ENCODE measurements around the gene ABHD10. TPM values are rescaled to one million over a fixed set of nuclear protein-coding genes. Genes with fewer than 3 reads are reported as not detected.

Gene ABHD10
- total RNA-seq, 4 donors from 2014 or later = 40.8 to 54.9 (median 50.6) TPM

DNA sequence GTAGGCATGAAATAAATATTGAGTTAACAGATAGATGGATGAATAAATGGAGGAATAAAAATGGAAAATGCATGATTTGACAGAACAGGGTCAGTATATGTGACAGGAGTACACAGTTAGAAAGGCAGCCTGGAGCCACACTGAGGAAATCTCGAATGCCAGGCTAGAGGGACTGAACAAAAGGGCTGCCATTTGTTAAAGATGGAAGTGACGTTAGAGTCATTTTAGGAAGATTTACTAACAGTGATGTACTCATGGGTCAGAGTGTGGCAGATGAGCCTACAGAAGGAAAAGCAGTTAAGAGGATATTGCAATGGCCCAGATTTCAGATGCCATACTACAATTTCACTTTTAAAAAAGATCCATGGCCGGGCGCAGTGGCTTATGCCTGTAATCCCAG is 48.3 kb downstream of the ABHD10 start:
- no peak for DNase-seq
- Histone ChIP-seq H3K4me1 (no peaks in the 10 kb centered on the region), H3K27ac (no peak overlapping the region), H3K36me3 (no peaks in the 10 kb centered on the region), H3K4me3 (replicated peaks in 1 of 3) (no peak overlapping the region), H3K9me3 (no peaks in the 10 kb centered on the region), H3K27me3 (no peaks in the 10 kb centered on the region)
- TF ChIP-seq, protein P1, sequence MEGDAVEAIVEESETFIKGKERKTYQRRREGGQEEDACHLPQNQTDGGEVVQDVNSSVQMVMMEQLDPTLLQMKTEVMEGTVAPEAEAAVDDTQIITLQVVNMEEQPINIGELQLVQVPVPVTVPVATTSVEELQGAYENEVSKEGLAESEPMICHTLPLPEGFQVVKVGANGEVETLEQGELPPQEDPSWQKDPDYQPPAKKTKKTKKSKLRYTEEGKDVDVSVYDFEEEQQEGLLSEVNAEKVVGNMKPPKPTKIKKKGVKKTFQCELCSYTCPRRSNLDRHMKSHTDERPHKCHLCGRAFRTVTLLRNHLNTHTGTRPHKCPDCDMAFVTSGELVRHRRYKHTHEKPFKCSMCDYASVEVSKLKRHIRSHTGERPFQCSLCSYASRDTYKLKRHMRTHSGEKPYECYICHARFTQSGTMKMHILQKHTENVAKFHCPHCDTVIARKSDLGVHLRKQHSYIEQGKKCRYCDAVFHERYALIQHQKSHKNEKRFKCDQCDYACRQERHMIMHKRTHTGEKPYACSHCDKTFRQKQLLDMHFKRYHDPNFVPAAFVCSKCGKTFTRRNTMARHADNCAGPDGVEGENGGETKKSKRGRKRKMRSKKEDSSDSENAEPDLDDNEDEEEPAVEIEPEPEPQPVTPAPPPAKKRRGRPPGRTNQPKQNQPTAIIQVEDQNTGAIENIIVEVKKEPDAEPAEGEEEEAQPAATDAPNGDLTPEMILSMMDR (IDR thresholded peaks at IDR 0.05) = no peak
- TF ChIP-seq POLR2A (IDR thresholded peaks at IDR 0.05) = no peak
- 94 to 96% methylated on average over 4 of the region's 4 CpGs for WGBS, 2 donors
- intact Hi-C loops (cut with DNase I) = no loop called here

DNA sequence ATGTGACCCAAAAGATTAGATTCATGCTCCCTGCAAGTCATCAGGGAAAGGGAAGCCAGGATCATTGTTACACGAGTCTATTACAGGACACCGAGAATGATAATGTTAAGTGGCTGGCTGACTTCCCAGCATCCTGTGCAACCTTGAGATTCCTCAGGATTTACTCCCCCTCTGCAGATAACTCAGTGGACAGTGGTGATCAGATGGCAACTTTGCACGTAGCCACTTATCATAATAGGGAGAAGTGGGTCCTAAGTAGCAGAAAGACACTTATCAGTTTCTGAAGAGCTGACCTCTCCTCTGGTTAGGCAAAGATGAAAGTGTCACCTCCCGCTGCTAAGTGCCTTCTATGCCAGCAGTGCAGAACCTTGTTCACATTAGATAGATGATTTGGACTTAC is 49.0 kb downstream of the ABHD10 start:
- Histone ChIP-seq H3K27me3 (no peaks in the 10 kb centered on the region), H3K9me3 (no peaks in the 10 kb centered on the region), H3K4me3 (replicated peaks in 1 of 3) (no peak overlapping the region), H3K36me3 (no peaks in the 10 kb centered on the region), H3K4me1 (no peaks in the 10 kb centered on the region), H3K27ac (no peak overlapping the region)
- 34 to 49% methylated on average over 4 of the region's 4 CpGs for WGBS, 2 donors
- TF ChIP-seq, protein P1 (IDR thresholded peaks at IDR 0.05) = no peak
- no peak for TF ChIP-seq POLR2A (IDR thresholded peaks at IDR 0.05)
- intact Hi-C loops (cut with DNase I) = no loop called here
- no peak for DNase-seq

DNA sequence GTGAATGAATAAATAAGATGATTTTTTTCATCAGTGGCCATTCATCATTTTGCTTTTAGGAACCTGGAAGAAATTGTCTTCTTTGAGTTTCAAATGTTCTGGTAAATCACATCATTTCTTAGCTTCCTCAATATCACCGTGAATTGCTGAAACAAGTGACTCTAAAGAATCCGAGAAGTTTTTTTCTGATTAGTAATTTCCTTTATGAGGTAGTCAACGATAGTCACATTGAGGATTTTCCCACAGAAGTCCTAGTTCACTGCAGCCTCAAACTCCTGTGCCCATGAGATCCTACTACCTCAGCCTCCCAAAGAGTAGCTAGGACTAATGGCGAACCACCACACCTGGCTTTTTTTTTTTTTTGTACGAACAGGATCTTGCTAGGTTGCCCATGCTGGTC is 52.1 kb downstream of the ABHD10 start:
- Histone ChIP-seq H3K4me3 (replicated peaks in 1 of 3) (no peak overlapping the region), H3K27ac (no peak overlapping the region), H3K4me1 (no peaks in the 10 kb centered on the region), H3K9me3 (no peaks in the 10 kb centered on the region), H3K27me3 (no peaks in the 10 kb centered on the region), H3K36me3 (no peaks in the 10 kb centered on the region)
- no peak for DNase-seq
- 91 to 93% methylated on average over 5 of the region's 5 CpGs for WGBS, 2 donors
- intact Hi-C loops (cut with DNase I) = no loop called here
- no peak for TF ChIP-seq POLR2A (IDR thresholded peaks at IDR 0.05)
- TF ChIP-seq, protein P1 (IDR thresholded peaks at IDR 0.05) = no peak

DNA sequence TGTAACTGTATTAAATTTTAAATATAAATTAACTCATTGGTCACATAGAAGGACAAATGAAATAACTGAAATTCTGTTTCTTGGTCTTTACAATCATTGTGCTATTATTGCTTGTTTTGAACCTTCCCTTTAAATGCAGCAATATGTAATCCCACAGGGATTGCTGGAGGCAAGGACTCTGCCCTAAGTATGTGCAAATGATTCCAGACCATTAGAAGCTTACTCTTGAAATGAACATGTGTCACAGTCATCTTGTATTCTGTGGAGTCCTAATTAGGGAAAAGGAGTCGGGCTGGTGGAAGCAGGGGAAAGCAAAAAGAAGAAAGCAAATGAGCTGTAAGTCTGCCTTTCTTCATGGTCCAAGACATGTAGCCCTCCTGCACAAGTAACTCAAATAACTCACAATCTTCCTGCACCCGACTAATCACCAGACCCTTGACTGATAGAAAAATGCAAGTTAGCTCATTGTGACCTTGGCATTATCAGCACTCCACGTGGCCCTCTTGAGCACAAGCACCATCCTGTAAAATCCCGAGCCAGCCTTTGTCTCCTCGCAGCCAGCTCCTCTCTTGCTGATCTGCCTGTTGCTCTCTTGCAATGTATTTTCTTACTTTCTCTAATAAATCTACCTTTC is 53.4 kb downstream of the ABHD10 start:
- H3K27me3 ChIP-seq = no peaks in the 10 kb centered on the region
- no peaks in the 10 kb centered on the region for H3K4me1 ChIP-seq
- H3K9me3 ChIP-seq = no peaks in the 10 kb centered on the region
- H3K36me3 ChIP-seq = no peaks in the 10 kb centered on the region
- DNase-seq = peak in 1 of 2 donors; percentile 9
- 41 to 46% methylated on average over 5 of the region's 5 CpGs for WGBS, 2 donors
- no peak overlapping the region for H3K27ac ChIP-seq
- no peak for TF ChIP-seq POLR2A (IDR thresholded peaks at IDR 0.05)
- TF ChIP-seq, protein P1 (IDR thresholded peaks at IDR 0.05) = no peak
- intact Hi-C loops (cut with DNase I) = no loop called here
- no peak overlapping the region for H3K4me3 ChIP-seq (replicated peaks in 1 of 3)

DNA sequence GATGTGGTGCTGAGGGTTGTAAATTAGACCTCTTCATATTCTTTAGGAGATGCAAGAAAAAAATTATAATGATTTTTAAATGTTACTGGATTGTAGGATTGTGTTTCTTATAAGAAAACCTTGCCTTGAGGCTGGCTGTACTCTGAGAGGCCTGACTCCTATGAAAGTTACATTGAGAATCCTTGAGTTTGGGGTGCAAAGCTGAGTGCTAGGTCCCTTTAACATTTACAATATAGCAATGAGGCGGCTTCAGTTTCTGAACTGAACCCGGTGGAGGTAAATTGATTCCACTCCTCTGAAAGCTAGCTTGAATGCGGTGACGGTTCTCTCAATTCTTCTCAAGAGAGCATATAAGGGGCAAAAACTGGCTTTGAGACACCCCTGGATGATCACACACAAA is 55.6 kb downstream of the ABHD10 start, which contains the start of gene TMPRSS7:
Gene TMPRSS7 (plus strand): TSS at position 301 of the 400 bp plus-strand sequence. CDS start 110 bp downstream, outside the sequence.
- H3K4me3 ChIP-seq (replicated peaks in 1 of 3) = no peak within 1 kb of the TSS
- TF ChIP-seq, protein P1 (IDR thresholded peaks at IDR 0.05) = no peak
- TF ChIP-seq POLR2A (IDR thresholded peaks at IDR 0.05) = no peak
- WGBS, 2 donors = 88 to 90% methylated on average over 4 of the region's 4 CpGs
- no peak for DNase-seq
- H3K4me1 ChIP-seq = no peaks in the 10 kb centered on the region
- no peaks in the 10 kb centered on the region for H3K9me3 ChIP-seq
- intact Hi-C loops (cut with DNase I) = no loop called here
- no peaks in the 10 kb centered on the region for H3K36me3 ChIP-seq
- no peaks in the 10 kb centered on the region for H3K27me3 ChIP-seq
- no peak within 1 kb of the TSS for H3K27ac ChIP-seq

Data from thyroid gland (tissue), 4 donors.